HCT116 (cell line): ENCODE measurements around the gene BTBD9. TPM values are rescaled to one million over a fixed set of nuclear protein-coding genes. Genes with fewer than 3 reads are reported as not detected.

Source experiments
- ATAC-seq: fragments of 200-7000 bp; cut with Tn5 transposase; 2 replicates; pipeline ENCODE4 v1.9.1; 2020; ENCODE audit warnings: mild to moderate bottlenecking, moderate library complexity
- BruUV-seq: library from RNA; stranded (reverse); fragments of 400-500 nt; replicated peaks from 2 replicates; lab custom pipeline; 2021; lab: Mats Ljungman, UMichigan
- CTCF ChIA-PET: fragments of 300-600 bp; sonication (Branson Sonifier 250); formaldehyde crosslinking; loops from one replicate; lab custom pipeline; 2021; ENCODE audit warnings: antibody characterized with exemption; lab: Charles Lee
- POLR2A ChIA-PET: fragments of 300-600, 350-600 bp; sonication (Branson Sonifier 250); formaldehyde crosslinking; loops from one replicate; lab custom pipeline; 2021; ENCODE audit warnings: antibody characterized with exemption; lab: Charles Lee
- RAD21 ChIA-PET, 2 experiments: fragments of 300-600 bp; sonication (Branson Sonifier 250); formaldehyde crosslinking; loops; one replicate each; lab custom pipeline; 2023; ENCODE audit warnings: low total read pairs in 2 of 2; ENCODE audit not compliant: uncharacterized antibody in 2 of 2, unreplicated experiment in 2 of 2, low non-redundant PET in 1 of 2; lab: Charles Lee
- DNase-seq: peaks from one replicate; pipeline ENCODE4 v3.0.0-alpha.2; 2010; ENCODE audit warnings: low read depth, low spot score
- H2AFZ ChIP-seq: fragments of 200-600 bp; shearing (Covaris generic), sonication (generic); 2 replicates; pipeline ENCODE4 v1.6.1; 2017; ENCODE audit warnings: low read depth, mixed run types, mixed read lengths, antibody characterized with exemption, low read length; ENCODE audit not compliant: poor library complexity, severe bottlenecking
- H3K27ac ChIP-seq: 2 replicates; pipeline ENCODE4 v1.5.1; 2012; ENCODE audit warnings: low read depth, low read length
- H3K27me3 ChIP-seq: fragments of 200-600 bp; sonication (generic); 2 replicates; pipeline ENCODE4 v1.6.1; 2016; ENCODE audit warnings: mixed run types, low read length, mixed read lengths; ENCODE audit not compliant: insufficient read depth
- H3K36me3 ChIP-seq, 2 experiments: fragments of 200-500 bp in 1 of 2; fragments of 200-600 bp in 1 of 2; sonication (Bioruptor generic) in 1 of 2; sonication (generic) in 1 of 2; 2 replicates each; pipeline versions ENCODE4 v1.5.1 to v1.6.1; 2014 to 2016; ENCODE audit warnings: low read length in 2 of 2, inconsistent platforms in 1 of 2, mixed read lengths in 1 of 2, mixed run types in 1 of 2; ENCODE audit not compliant: insufficient read depth in 2 of 2, control insufficient read depth in 1 of 2
- H3K4me1 ChIP-seq, 2 experiments: fragments of 200-600 bp in 1 of 2; sonication (generic) in 1 of 2; 2 replicates each; pipeline versions ENCODE4 v1.5.1 to v1.6.1; 2012 to 2017; ENCODE audit warnings: low read length in 2 of 2, inconsistent platforms in 1 of 2, mild to moderate bottlenecking in 1 of 2, mixed read lengths in 1 of 2, mixed run types in 1 of 2, moderate library complexity in 1 of 2; ENCODE audit not compliant: insufficient read depth in 2 of 2, control insufficient read depth in 1 of 2
- H3K4me2 ChIP-seq: fragments of 200-600 bp; sonication (generic); 2 replicates; pipeline ENCODE4 v1.6.1; 2017; ENCODE audit warnings: mixed run types, low read length, mixed read lengths
- H3K4me3 ChIP-seq, 2 experiments: fragments of 200-600 bp in 1 of 2; sonication (generic) in 1 of 2; replicated peaks in 1 of 2; 2 replicates each; pipeline ENCODE4 v1.5.1; 2011 to 2016; ENCODE audit warnings: low read length in 2 of 2, control low read depth in 1 of 2, low read depth in 1 of 2, mild to moderate bottlenecking in 1 of 2, mixed read lengths in 1 of 2, mixed run types in 1 of 2
- H3K79me2 ChIP-seq: fragments of 200-600 bp; sonication (generic); 2 replicates; pipeline ENCODE4 v1.6.1; 2017; ENCODE audit warnings: mild to moderate bottlenecking, mixed run types, low read length, moderate library complexity, mixed read lengths; ENCODE audit not compliant: insufficient read depth
- H3K9ac ChIP-seq: fragments of 200-600 bp; sonication (generic); 2 replicates; pipeline ENCODE4 v1.6.1; 2016; ENCODE audit warnings: low read length, mixed read lengths
- H3K9me2 ChIP-seq: fragments of 200-600 bp; sonication (generic), shearing (Covaris generic); 2 replicates; pipeline ENCODE4 v1.6.1; 2017; ENCODE audit warnings: mixed run types, mild to moderate bottlenecking, moderate library complexity; ENCODE audit not compliant: insufficient read depth
- H3K9me3 ChIP-seq, 2 experiments: fragments of 200-500 bp in 1 of 2; fragments of 200-600 bp in 1 of 2; sonication (Bioruptor generic) in 1 of 2; sonication (generic) in 1 of 2; 2 replicates each; pipeline ENCODE4 v1.6.1; 2014 to 2017; ENCODE audit warnings: low read length in 2 of 2, mixed read lengths in 2 of 2, inconsistent platforms in 1 of 2, low read depth in 1 of 2, mild to moderate bottlenecking in 1 of 2, mixed run types in 1 of 2, moderate library complexity in 1 of 2; ENCODE audit not compliant: control insufficient read depth in 1 of 2, insufficient read depth in 1 of 2
- H4K20me1 ChIP-seq: fragments of 200-600 bp; sonication (generic), shearing (Covaris generic); 2 replicates; pipeline ENCODE4 v1.6.1; 2017; ENCODE audit warnings: mixed run types, mild to moderate bottlenecking, moderate library complexity; ENCODE audit not compliant: insufficient read depth
- EGR1 ChIP-seq: IDR thresholded peaks from 2 replicates; pipeline ENCODE4 v1.6.1; 2012; ENCODE audit warnings: low read depth
- ELF1 ChIP-seq: IDR thresholded peaks from 2 replicates; pipeline ENCODE4 v1.6.1; 2012; ENCODE audit warnings: low read depth, borderline replicate concordance
- SRF ChIP-seq: IDR thresholded peaks from 2 replicates; pipeline ENCODE4 v1.6.1; 2012; ENCODE audit warnings: low read depth
- YY1 ChIP-seq: IDR thresholded peaks from 2 replicates; pipeline ENCODE4 v1.6.1; 2011; ENCODE audit warnings: low read length, low read depth, moderate library complexity, mild to moderate bottlenecking; ENCODE audit not compliant: insufficient replicate concordance; ENCODE audit errors: extremely low read depth
- intact Hi-C: fragments of 100-400 bp; cut with micrococcal nuclease; formaldehyde crosslinking; loops from 2 replicates; pipeline ENCODE4 v1.10.0; 2022
- total RNA-seq: library from RNA; stranded (reverse); gene quantifications from one replicate; pipeline ENCODE4 v1.2.1, GENCODE V29; 2021; ENCODE audit not compliant: unreplicated experiment
- TF ChIP-seq, protein P1 (sequence below): IDR thresholded peaks from 2 replicates; pipeline ENCODE4 v1.6.1; 2012; ENCODE audit warnings: low read depth

BTBD9 gene
- total RNA-seq, 1 experiment from 2014 or later, result 10.9 TPM

DNA sequence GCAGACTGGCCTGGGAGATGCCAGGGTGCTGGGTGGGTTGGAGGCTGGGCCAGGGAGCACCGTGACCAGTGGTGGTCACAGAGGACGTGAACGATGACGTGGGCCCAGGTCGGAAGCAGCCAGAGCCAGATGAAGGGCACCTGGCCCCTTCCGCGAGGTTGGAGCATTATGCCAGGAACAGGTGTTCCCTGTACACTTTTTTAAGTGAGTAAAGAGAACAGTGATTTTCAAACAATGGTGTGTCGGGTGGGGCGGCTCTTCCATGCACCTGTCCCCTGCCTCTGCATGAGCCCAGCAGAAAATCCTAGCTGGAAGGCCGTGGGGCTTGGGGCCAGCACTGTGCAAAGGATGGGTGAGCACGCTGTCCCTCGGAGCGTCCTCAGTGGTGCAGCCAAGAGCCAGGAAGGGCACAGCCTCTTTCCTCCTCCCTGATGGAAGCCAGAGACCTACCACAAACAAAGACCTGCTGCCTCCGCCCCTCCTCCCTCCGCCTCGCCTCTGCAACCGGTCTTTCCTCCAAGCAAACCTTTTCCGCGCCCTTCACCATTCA is 469.7 kb downstream of the BTBD9 start:
- ATAC-seq, result no peak

More for the DNA sequence above, 469.7 kb downstream of the BTBD9 start:
- RAD21 ChIA-PET, result no interaction called here
- BruUV-seq, result no TSS peak
- POLR2A ChIA-PET, result no interaction called here
- intact Hi-C loops, result no loop called here
- H3K27ac ChIP-seq, result no peak overlapping the region
- no peak overlapping the region for H3K4me2 ChIP-seq
- H2AFZ ChIP-seq, result no peak overlapping the region
- H4K20me1 ChIP-seq, result no peaks in the 10 kb centered on the region
- no peaks in the 10 kb centered on the region for H3K36me3 ChIP-seq
- H3K9me2 ChIP-seq, result no peaks in the 10 kb centered on the region
- TF ChIP-seq YY1 (no peak), EGR1 (no peak), SRF (no peak), ELF1 (no peak)
- TF ChIP-seq, protein P1, sequence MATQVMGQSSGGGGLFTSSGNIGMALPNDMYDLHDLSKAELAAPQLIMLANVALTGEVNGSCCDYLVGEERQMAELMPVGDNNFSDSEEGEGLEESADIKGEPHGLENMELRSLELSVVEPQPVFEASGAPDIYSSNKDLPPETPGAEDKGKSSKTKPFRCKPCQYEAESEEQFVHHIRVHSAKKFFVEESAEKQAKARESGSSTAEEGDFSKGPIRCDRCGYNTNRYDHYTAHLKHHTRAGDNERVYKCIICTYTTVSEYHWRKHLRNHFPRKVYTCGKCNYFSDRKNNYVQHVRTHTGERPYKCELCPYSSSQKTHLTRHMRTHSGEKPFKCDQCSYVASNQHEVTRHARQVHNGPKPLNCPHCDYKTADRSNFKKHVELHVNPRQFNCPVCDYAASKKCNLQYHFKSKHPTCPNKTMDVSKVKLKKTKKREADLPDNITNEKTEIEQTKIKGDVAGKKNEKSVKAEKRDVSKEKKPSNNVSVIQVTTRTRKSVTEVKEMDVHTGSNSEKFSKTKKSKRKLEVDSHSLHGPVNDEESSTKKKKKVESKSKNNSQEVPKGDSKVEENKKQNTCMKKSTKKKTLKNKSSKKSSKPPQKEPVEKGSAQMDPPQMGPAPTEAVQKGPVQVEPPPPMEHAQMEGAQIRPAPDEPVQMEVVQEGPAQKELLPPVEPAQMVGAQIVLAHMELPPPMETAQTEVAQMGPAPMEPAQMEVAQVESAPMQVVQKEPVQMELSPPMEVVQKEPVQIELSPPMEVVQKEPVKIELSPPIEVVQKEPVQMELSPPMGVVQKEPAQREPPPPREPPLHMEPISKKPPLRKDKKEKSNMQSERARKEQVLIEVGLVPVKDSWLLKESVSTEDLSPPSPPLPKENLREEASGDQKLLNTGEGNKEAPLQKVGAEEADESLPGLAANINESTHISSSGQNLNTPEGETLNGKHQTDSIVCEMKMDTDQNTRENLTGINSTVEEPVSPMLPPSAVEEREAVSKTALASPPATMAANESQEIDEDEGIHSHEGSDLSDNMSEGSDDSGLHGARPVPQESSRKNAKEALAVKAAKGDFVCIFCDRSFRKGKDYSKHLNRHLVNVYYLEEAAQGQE, result no peak
- H3K4me3 ChIP-seq, result no peak overlapping the region
- H3K79me2 ChIP-seq, result no peaks in the 10 kb centered on the region
- no peak for DNase-seq
- no peak overlapping the region for H3K9ac ChIP-seq
- no peaks in the 10 kb centered on the region for H3K27me3 ChIP-seq
- H3K9me3 ChIP-seq, result no peaks in the 10 kb centered on the region
- no peaks in the 10 kb centered on the region for H3K4me1 ChIP-seq
- CTCF ChIA-PET, result no interaction called here
